ENCODE results near the gene ALDH3B1. TPM values are rescaled to one million over a fixed set of nuclear protein-coding genes. Genes with fewer than 3 reads are reported as not detected.
A peak's percentile ranks its signal among the peaks of the same experiment; 100 is the strongest.

Gene ALDH3B1
- total and polyA plus RNA-seq, 10 of the 15 experiments (the other 5 are each of a cell fraction or from before 2014, with no cell fraction given) = 0.03 to 0.37 (median 0.17) TPM; not detected in 3

- peak; percentile 78; the same call in 1 of the 2 replicates for TF ChIP-seq NKRF (conservative IDR thresholded peaks at IDR 0.05)
- TF ChIP-seq NFIC (IDR thresholded peaks at IDR 0.05; ENCODE audit: low read depth, low read length) = no peak
- peak; percentile 7 for TF ChIP-seq SP1 (IDR thresholded peaks at IDR 0.05; ENCODE audit: low read depth, low read length)
- 0 out of 2 replicates have a peak, but pooled peaks have one; percentile 43 for TF ChIP-seq RCOR1 (conservative IDR thresholded peaks at IDR 0.05; ENCODE audit: low read depth, low read length)
- peak; percentile 44; the same call in 1 of the 2 replicates for TF ChIP-seq ZNF687 (IDR thresholded peaks at IDR 0.05)
- peak; percentile 46 for TF ChIP-seq RUNX3 (IDR thresholded peaks at IDR 0.05; ENCODE audit: low read length)
- no peak for TF ChIP-seq MYB (IDR thresholded peaks at IDR 0.05; ENCODE audit: borderline replicate concordance, low read depth, low read length)
- peak; percentile 70; the same call in 1 of the 2 replicates for TF ChIP-seq ZSCAN29 (IDR thresholded peaks at IDR 0.05)
- peak; percentile 40; the same call in 1 of the 2 replicates for TF ChIP-seq BACH1 (IDR thresholded peaks at IDR 0.05; ENCODE audit: borderline replicate concordance)
- peak; percentile 59 for TF ChIP-seq SMAD5 (IDR thresholded peaks at IDR 0.05; ENCODE audit: low read depth)
- peak; percentile 97 for TF ChIP-seq SMARCA5 (IDR thresholded peaks at IDR 0.05)
- 0 out of 2 replicates have a peak, but pooled peaks have one; percentile 30 for TF ChIP-seq NR2F1 (conservative IDR thresholded peaks at IDR 0.05)
- TF ChIP-seq PML (IDR thresholded peaks at IDR 0.05; ENCODE audit: low read length) = peak; percentile 82; the same call in 1 of the 2 replicates
- TF ChIP-seq POLR2A (IDR thresholded peaks at IDR 0.05; ENCODE audit: low read depth, low read length) = peak; percentile 91
- peak; percentile 14 for TF ChIP-seq BCL3 (IDR thresholded peaks at IDR 0.05; ENCODE audit: borderline replicate concordance, insufficient read depth, low read depth, low read length, poor library complexity, severe bottlenecking)
- TF ChIP-seq DPF2 (IDR thresholded peaks at IDR 0.05) = peak; percentile 64; the same call in 1 of the 2 replicates
- TF ChIP-seq IRF4 (IDR thresholded peaks at IDR 0.05; ENCODE audit: low read depth, low read length) = no peak
- TF ChIP-seq GABPA (IDR thresholded peaks at IDR 0.05; ENCODE audit: low read depth) = no peak
- TF ChIP-seq IKZF1 (conservative IDR thresholded peaks at IDR 0.05) = peak; percentile 73
- peak in 1 of 2 experiments; percentile 26; a peak in 3 of 4 replicates for TF ChIP-seq IKZF2 (IDR thresholded peaks at IDR 0.05)
- TF ChIP-seq FOS (IDR thresholded peaks at IDR 0.05; ENCODE audit: borderline replicate concordance, extremely low read depth, insufficient read length) = no peak
These were observed 28.8 kb downstream of the ALDH3B1 start, which contains the start of gene TCIRG1 (continued) for GRCh38 chr11:68038718-68039525.
